RPMI8226 (cell line): ENCODE data around the gene ZNF613.
"Not testable (repeated sequence)": the region's sequence is repeated elsewhere in the genome, so short reads cannot be mapped to it uniquely, and the experiment has no call there.

Experiments
- DNase-seq: peaks from one replicate; pipeline ENCODE4 v3.0.0-alpha.2; 2015

ZNF613 gene

GRCh38 chr19:51926784-51927741 is at the start of gene ZNF613:
Gene ZNF613, plus strand, starts transcription at chr19:51927472. Its CDS starts 8,749 bp downstream, at chr19:51936221.
- peak; percentile 85 for DNase-seq

GRCh38 chr19:51882518-51882917 is 44.8 kb upstream of the ZNF613 start:
- DNase-seq, result no peak

- DNase-seq, result no peak
Observed at GRCh38 chr19:51884713-51885112, 42.6 kb upstream of the ZNF613 start.

GRCh38 chr19:51887522-51888498 is 39.5 kb upstream of the ZNF613 start, which contains the start of gene ZNF577:
Gene ZNF577, minus strand, starts transcription at chr19:51887951. Its CDS starts 7,569 bp downstream, at chr19:51880382.
- peak; percentile 83 for DNase-seq

- no peak for DNase-seq
Observed at GRCh38 chr19:51889934-51890333, 37.3 kb upstream of the ZNF613 start.

- DNase-seq, result no peak
Observed at GRCh38 chr19:51891193-51891747, 36.0 kb upstream of the ZNF613 start.

- no peak for DNase-seq
Observed at GRCh38 chr19:51901860-51902259, 25.4 kb upstream of the ZNF613 start.

GRCh38 chr19:51903192-51903591 is 24.1 kb upstream of the ZNF613 start:
- DNase-seq, result no peak

- DNase-seq, result peak; percentile 87
Observed at GRCh38 chr19:51904331-51905165, 22.7 kb upstream of the ZNF613 start, which contains the start of gene ZNF649. Gene ZNF649, minus strand, starts transcription at chr19:51905017. Its CDS starts 4,910 bp downstream, at chr19:51900107.

- no peak for DNase-seq
Observed at GRCh38 chr19:51905206-51905605, 22.1 kb upstream of the ZNF613 start.

- DNase-seq, result not testable (repeated sequence)
Observed at GRCh38 chr19:51905639-51906038, 21.6 kb upstream of the ZNF613 start.

GRCh38 chr19:51906108-51906507 is 21.2 kb upstream of the ZNF613 start:
- DNase-seq, result not testable (repeated sequence)

- not testable (repeated sequence) for DNase-seq
Observed at GRCh38 chr19:51907981-51908380, 19.3 kb upstream of the ZNF613 start.

- DNase-seq, result no peak
Observed at GRCh38 chr19:51915324-51915867, 11.9 kb upstream of the ZNF613 start.

GRCh38 chr19:51916167-51916566 is 11.1 kb upstream of the ZNF613 start:
- DNase-seq, result peak; percentile 17

GRCh38 chr19:51919606-51920005 is 7.7 kb upstream of the ZNF613 start:
- no peak for DNase-seq

- DNase-seq, result no peak
Observed at GRCh38 chr19:51921949-51922348, 5.3 kb upstream of the ZNF613 start.

GRCh38 chr19:51926426-51926783 is 867 bp upstream of the ZNF613 start:
- DNase-seq, result no peak

GRCh38 chr19:51927859-51928258 is 587 bp downstream of the ZNF613 start:
- no peak for DNase-seq

- no peak for DNase-seq
Observed at GRCh38 chr19:51931921-51932320, 4.6 kb downstream of the ZNF613 start.

GRCh38 chr19:51938936-51939335 is 11.7 kb downstream of the ZNF613 start:
- DNase-seq, result no peak
